ENCODE results near the gene SUN1.
"Not testable (repeated sequence)": the region's sequence is repeated elsewhere in the genome, so short reads cannot be mapped to it uniquely, and the experiment has no call there.

DNA sequence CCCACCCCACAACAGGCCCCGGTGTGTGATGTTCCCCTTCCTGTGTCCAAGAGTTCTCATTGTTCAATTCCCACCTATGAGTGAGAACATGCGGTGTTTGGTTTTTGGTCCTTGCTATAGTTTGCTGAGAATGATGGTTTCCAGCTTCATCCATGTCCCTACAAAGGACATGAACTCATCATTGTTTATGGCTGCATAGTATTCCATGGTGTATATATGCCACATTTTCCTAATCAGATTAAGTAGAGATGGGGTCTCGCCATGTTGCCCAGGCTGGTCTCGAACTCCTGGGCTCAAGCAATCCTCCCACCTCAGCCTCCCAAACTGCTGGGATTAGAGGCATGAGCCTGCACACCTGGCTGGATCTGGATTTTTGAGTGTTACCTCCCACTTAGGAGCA is 28.5 kb upstream of the SUN1 start:
- TF ChIP-seq, protein P1, sequence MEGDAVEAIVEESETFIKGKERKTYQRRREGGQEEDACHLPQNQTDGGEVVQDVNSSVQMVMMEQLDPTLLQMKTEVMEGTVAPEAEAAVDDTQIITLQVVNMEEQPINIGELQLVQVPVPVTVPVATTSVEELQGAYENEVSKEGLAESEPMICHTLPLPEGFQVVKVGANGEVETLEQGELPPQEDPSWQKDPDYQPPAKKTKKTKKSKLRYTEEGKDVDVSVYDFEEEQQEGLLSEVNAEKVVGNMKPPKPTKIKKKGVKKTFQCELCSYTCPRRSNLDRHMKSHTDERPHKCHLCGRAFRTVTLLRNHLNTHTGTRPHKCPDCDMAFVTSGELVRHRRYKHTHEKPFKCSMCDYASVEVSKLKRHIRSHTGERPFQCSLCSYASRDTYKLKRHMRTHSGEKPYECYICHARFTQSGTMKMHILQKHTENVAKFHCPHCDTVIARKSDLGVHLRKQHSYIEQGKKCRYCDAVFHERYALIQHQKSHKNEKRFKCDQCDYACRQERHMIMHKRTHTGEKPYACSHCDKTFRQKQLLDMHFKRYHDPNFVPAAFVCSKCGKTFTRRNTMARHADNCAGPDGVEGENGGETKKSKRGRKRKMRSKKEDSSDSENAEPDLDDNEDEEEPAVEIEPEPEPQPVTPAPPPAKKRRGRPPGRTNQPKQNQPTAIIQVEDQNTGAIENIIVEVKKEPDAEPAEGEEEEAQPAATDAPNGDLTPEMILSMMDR (IDR thresholded peaks at IDR 0.05): not testable (repeated sequence)
- not testable (repeated sequence) for TF ChIP-seq EZH2 (IDR thresholded peaks at IDR 0.05; ENCODE audit: borderline replicate concordance, insufficient read depth, low read depth, low read length, poor library complexity, severe bottlenecking)
